T-helper 9 cell (primary cell): ENCODE measurements around the gene LRIG1.

Experiments used
- DNase-seq: peaks from one replicate; pipeline ENCODE4 v3.0.0-alpha.2; 2020

LRIG1 gene

DNA sequence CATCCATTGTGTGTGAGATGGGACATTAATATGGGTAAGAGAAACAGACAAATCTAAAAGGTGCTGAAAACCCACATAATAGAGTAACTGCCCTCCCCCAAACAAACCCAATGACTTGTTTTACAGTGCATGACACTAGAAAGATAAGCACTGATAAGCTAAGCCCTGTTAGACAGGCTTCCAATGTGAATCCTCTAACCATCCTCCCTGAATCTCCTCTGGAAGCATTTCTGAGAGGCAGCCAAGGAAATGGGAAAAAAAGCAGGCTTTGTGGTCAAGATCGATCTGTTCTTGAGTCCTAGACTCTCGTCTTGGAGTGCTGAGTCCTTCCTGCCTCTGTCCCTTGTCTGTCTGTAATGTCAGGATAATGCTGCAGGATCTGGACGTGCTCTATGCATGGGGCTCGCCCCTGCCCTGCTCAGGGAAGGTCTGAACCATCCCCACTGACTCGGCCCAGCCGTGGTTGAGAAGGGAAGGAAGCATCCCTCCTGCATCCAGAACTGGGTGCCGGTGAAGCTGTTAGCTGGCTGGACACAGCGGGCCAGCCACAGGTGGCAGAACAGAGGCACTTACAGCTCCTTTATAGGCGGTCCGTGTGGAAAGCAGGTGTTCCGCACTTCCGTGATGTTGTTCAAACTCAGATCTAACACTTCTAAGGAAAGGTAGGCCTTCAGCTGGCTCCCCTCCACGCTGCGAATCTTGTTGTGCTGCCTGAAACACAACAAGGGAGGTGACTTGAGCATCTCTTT lies 84.1 kb downstream of the LRIG1 start:
- DNase-seq = no peak

DNA sequence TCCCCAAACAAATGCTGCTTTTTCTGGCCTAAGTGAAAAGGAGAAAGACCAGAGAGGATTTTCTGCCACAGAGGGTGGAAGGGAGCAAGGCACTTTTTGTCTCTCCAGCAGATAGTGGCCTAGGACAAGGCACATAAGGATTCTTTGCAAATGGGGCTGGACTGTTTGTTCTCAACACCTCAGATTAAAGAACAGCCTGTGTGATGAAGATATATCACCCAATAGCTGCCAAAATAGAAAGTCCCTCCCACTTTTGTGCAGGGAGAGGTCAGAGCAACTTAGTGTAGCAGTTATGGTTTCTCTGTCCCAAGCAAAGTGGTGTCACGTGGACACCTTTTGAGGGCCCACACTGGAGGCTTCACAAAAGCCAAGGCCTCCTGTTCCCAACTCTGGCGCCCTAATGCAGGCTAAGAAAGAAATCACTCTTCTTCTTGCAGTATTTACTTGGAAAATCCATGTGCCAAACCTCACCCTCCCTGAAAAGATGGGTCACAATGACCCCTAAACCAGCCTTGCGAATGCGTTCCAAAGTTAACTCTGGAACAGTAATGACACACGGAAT lies 84.9 kb downstream of the LRIG1 start:
- no peak for DNase-seq

DNA sequence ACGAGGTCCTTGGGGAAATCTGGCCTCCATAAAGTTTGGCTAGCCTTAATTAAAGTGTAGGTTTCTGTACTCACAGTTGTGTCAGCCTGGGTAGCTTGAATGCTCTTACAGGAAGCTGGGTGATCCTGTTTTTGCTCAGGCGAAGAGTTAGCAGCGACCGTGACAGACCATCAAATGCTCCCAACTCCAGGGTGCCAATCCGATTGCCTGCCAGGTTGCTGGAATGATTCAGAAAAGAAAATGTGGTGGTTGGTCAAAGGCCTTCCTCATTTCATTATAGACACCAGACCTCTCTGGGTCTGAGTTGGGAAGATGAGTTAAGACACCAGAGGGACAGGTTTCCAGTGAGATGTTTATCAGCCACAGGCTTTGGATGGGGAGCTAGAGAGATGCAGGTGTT lies 86.0 kb downstream of the LRIG1 start:
- no peak for DNase-seq

DNA sequence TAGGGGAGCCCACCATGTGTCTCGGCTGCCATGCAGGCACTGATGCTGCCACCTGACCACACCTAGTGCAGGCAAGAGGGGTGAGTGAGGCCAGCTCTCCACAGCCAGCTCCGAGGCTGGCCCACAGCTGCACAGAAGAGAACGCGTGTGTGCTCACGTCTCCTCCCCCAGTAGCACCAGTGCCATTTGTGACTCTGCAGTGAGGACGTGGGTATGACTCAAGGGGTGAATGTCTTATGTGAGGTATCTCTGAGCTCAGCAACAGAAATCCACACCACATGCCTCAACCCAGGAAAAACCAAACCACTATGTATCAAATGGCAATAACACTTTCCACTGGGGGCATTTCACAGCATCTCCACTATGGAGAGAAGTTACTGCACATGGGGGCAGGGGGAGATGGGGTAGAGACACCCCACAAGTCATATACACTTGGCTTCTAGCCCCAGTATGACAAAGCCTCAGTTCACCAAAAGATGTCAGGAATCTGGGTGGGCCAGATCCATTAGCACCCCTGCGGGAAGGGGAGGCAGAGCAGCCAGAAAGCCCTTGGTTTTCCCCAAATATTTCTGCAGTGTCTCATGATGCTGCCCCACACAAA lies 87.6 kb downstream of the LRIG1 start:
- DNase-seq = no peak

DNA sequence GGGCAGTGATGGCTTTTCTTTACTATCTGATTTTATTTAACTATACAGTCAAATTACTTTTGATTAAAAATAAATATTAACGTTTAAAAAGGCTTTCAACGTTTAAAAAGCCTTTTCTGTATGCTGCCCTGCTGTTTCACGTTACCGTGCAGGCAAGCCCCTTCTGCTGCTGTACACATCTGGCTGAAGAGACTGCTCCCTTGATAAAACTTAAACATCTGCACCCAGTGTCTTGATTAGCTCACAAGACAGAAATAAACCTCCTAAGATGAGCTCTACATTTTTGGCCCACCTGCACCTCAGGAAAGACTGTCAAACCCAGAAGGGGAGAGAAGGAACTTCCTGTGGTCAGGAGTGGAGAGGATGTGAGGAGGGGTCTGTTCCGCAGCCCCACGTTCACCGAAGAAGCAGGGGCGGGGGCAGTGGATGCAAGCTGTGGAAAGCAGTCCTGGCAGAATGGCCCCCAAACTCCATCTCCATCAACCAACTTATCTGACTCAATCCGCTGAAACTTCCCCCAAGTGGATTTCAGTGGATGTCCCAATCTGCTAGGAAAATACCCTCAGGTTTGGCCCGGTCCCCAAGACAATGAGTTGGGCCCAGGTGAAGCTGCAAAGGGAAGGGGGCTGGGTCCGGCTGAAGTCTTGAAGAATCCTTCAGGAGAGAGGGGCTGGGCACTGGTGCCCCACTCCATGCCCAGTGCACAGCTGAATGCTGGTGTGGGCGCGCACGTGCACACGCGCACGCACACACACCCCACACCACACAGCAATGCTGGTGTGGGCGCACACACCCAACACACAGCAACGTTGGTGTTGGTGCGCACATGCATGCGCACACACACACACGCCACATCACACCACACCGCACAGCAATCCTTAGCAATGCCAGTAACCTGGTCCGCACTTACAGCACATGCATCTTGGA lies 88.6 kb downstream of the LRIG1 start:
- no peak for DNase-seq

DNA sequence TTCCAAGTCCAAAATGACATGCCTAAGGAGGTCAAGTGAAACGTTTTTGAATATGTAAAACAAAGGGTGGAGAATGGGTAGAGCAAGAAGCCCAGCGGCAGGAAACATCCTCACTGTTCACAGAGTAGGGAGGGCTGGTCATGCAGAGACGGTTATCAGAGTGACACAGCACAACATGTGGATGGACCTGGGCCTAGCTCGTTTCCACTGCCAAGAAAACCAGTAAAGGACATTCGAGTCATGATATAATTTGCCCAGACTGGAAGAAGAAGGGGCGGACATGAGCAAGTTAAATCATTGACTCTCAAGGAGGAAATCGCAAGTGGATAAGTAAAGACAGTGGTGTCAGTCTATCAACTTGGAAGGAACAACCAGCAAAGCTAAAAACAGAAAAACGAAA lies 89.3 kb downstream of the LRIG1 start:
- DNase-seq = no peak

DNA sequence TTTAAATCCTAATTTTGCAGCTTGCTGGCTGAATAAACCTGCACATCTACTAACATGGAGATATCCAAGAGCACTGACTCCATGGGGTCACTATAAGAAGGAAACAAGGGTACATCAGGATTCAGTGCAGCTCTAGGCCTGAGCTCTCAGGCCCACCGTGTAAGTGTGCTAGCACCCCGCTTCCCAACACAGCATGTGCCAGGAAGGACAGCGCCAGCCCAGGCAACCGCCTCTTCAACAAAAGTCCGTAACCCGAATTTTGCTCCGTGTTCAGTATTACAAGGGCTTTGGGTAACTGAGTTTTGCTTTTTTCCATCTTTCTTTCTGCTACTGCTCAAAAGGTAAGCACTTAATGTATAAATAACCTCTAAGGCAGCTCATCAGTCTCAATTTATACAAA lies 89.8 kb downstream of the LRIG1 start:
- no peak for DNase-seq

DNA sequence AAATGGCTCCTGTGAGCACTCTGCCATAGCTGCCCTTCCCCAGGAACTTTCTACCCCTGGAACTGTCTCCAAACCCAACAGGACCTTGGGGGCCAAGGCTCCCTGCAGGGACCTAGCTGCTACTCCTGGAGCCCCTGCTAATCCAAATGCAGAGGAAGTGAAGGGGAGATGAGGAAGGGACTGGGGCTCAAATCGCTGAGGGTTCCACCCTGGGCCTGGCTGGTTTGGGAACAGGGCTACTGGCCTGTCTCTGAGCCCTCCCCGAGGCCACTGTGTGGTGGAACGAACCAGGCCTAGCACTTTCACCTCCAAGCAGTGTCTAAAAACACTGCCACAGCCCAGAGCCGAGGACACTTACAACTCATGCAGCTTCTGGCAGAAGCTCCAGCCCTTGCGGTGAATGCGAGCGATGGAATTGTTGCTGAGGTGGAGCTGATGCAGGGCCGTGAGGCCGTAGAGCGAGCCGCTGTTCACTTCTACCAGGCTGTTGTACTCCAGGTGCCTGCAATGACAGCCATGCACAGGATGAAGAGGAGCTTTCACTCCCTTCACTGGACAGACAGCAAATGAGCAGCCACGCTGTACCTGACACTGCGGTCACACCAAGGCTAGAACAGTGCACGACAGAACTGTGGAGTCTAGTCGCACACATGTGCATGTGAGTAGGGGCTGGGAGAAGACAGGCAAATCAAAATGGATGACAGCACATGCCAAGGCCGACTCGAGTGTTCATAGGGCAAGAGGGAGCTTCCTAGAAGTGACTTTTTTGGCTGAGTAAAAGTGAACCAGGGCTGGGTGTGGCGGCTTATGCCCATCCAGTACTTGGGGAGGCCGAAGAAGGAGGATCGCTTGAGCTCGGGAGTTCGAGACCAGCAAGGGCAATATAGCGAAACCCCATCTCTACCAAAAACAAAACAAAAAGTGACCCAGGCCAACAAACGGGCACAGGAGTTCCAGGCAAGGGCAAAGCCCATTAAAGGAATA lies 90.8 kb downstream of the LRIG1 start:
- no peak for DNase-seq

DNA sequence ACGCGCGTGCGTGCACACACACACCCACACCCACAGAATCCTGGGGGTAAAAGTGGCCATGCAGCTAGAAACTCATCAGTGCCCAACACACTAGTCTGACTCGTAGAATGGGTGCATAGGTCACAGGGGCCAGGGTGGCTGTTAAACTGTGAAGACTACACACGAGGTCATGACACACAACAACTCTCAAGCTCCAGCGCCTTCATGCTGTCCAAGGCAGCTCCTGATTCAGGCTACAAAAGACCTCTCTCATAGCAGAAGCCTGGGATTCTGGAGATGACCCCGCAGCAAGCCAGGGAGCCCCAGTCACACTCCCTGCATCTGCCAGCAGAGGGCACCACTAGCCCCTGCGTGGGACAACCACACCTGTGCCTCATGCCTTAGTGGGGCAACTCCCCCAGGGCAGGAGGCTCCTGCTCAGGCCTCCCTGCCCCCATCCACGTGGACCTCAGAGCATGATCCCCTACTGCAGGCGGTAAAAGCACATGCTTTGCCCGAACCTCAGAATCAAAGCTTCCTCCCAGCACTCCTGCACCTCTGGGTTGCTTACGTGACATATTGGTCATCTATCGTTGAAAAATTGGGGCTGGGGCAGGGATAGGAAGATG lies 93.1 kb downstream of the LRIG1 start:
- DNase-seq = peak; percentile 73

DNA sequence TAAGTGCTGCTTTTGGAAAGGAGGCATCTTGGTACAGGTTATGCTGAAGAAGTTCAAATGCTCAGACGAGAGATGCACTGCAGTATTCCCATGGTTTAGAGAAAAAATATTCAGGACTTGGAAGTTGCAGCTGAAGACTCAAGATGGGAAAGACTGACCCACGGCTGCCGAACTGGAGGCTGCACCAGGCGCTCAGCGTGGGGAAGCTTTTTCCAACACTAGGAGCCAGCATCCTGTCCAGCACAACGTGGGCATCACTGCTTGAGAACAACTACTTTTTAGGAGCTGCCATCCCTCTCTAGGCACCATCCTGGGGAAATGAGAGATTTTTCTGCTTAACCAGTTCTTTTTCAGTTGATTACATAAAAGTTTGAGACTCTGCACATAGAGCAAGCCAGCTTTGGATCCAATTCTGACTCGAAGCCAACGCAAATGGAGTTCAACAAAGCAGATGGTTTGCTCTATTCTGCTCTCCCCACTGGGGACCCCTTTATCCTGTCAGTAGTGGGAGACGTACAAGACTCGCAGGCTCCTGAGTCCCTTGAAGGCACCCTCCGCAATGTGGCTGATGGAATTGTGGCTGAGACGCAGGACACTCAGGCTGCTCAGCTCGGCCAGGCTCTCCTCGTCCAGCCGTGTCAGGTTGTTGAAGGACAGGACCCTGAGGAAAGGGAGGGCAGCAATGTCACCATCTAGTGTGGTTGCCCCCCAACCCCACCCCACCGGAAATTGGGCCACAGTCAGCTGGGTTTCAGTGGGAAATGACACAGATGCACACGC lies 93.8 kb downstream of the LRIG1 start:
- DNase-seq = no peak

DNA sequence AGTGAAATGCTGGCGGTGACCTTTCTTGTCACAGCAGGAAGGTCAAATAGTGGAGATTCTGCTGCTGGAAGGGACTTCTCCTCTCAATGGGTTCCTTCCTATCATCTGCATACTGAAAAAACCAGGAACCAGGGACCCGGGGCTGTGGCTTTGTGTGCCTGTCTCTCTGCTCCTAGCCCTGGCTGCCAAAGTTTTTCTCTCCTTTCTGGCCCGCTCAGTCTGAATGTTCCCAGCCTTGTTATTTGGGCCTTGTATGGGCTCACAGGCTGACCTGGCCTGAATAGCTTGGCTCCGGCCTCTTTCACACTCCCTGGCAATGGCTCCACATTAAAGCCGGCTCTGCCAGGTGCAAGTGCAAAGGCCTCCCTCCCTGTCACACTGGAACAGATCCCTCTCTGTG lies 94.7 kb downstream of the LRIG1 start:
- no peak for DNase-seq

DNA sequence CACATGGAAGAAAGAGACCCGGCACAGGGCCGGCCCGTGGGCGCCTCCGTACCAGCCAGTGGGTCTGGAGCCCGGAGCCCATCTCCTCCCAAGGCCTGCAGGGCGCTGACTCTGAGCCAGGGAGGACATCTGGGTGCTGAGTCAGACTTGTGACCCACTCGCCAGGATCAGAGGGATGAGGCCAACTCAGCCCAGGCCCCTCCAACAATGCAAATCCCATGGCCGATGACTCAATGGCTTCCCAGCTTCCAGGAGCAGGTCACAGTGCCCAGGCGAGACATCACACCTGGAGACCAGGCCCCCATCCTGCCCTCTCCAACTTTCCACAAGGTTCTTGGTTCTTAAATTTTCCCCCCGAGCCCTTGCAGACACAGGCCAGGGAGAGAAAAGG lies 95.1 kb downstream of the LRIG1 start:
- no peak for DNase-seq

DNA sequence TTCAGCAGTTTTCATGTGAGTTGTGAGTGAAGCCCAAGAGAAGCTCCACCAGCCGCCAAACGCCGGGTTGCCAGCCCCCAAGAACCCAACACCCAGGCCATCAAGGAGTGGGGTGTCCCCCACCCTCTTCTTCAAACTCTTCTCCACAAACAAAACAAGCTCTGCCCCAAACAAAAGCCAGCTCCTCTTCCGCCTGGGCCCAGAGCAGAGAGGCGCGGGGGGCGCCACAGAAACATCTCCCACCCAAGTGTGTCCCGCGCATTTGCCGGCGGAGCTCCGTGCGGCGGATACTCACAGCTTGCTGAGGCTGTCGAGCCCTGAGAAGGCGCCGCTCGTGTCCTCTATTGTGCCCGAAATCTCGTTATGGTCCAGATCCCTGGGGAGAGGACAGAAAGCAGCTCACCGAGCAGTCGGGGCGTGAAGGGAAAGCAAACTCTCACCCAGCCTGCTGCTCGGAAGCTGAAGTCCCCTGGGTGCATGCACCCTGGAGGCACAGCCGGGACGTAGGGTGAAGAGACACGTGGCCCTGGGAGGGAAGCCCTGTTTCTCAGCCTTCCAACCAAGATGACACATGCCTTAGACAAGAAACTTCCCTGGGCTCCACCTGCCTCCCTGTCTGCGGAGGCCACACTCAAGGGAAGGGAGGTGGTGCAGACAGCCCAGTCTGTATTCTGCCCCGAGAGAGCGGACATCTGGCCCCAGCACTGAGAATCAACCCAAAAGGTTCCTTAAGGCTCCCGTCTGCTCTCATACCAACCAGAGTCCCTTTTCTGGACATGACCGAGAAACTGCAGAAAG lies 95.7 kb downstream of the LRIG1 start:
- DNase-seq = no peak

DNA sequence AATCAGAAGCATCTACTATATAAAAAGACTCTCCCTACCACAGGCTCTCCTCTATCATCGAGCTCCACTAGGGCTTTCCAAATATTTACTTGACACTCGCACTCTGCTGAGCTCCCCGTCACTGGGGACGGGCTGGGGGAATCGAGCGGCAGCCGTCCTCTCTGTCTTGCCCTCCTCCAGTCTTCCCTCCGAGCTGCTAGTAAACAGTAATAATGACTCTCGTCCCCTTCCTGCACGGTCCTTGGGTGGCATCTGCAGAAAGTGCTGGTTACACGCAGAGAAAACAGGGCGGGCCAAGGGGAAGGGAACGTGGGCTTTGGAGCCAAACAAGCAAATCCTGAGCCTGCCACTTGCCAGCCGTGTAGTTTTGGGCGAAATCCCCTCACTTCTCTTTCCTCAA lies 96.6 kb downstream of the LRIG1 start:
- no peak for DNase-seq

DNA sequence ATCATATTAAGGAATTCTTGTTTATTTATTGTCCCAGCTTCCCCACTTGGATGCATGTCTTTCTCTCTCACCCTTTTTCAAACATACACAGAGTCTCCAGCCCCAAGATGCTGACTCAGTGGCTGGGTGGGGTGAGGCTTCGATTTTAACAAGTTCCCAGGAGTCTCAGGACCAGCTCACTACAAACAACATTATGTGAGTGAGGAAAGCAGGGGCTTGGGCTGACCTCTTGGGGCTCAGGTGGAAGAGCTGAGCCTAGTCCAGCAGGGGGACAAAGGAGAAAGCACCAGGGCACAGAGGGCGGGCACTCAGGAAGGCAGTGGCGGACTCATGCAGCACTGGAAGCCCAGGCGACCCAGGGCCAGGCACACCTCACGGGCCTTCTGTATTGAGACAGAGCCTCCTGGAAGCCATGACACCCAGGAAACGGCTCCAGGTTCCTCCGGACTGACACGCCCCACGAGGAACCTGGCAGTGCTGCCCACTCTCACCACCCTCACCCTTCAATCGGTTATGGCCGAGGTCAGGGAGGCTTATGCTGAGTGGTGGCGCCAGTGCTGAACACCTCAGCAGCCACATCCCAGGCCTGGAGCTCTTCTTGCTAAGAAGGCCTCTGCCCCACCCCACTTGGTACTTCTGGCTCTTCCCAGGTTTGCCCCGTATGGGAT lies 97.4 kb downstream of the LRIG1 start:
- no peak for DNase-seq

DNA sequence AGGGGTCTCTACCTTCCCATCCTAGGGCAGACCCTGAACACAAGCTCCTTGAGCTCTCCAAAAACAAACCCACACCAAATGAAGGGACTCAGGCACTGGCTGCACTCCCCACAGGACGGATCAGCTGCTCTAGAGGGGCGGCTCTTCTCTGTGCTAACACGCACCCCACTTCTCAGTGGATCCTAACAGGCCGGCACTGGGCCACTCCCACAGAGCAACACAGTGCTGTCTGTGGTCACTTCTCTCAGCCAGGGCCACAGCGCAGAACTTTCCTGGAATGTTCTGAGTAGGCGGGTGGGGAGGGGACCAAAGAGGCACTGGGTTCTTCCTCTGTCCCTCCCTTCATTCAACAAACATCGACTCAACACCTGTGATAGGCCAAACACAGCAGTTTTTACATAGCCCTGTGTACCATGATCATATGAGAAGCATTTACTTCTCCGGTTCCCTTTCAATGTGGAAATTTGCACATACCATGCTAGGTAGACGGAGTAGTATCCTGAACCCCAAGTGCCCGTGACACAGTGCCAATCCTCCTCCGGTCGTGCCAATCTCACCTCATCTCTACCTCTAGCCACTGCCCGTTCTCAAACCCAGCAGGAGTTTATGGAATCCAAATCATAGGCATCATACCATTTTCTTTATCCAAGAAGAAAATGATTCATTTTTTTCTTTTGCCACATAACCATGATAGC lies 98.1 kb downstream of the LRIG1 start:
- no peak for DNase-seq

DNA sequence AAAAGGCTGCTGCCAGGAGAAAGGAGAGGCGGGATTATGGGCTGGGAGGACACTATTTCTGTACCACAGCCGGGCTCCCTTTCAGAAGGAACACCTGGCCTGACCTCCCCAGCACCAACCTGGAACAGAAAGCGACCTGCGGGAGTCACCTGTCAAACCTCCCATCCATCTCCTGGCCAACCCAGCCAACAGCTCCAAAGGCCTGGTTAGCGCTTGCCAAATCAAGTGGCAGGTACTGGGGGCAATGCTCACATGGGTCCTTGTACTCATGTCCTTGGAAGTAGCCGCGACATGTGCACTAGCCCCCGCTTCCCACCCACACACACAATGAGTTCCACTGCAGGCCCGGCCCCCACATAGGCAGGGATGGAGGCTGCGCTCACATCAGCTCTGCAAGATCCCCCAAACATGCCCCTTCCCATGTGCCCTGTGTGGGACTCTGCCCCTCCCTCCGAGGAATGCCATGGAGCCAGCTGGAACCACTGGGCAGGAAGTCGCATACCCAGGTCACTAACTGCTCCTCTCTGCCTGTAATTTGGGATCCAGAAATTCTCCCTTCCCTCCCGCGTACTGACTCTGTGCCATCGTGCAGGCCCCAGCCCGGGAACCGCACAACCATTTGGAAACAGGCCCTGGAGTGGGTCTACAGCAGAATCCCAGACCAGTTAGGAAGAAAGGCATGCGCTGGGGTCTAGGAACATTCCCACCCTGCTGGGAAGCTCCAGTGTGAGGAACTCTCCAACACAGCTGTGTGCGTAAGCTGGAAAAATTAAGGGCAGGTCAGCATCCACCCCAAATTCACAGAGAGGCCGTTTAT lies 98.9 kb downstream of the LRIG1 start:
- no peak for DNase-seq

DNA sequence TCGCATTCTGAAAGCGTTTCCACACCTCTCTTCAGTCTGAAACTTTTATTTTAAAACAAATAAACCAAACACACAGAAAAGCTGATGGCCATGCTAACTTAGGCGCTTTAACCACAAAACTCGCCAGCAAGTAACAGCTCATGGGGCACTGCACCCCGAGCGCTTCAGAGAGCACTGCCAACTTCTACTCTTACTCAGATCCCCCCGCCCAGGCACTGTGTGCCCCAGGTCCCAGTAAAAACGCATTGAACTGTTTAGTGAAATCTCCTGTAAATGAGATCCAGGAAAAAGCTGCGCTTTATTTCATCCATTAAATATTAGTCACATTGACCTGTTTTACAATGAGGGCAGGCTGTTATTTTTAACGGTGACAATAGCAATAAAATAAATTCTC lies 99.7 kb downstream of the LRIG1 start:
- DNase-seq = no peak
